GM19025 (cell line): ENCODE data around the gene GUCA2B.

Source experiments
- ATAC-seq: cut with Tn5 transposase; IDR thresholded peaks from one replicate; pipeline ENCODE4 v1.9.1; 2021; ENCODE audit warnings: mild to moderate bottlenecking, low read depth, moderate library complexity; ENCODE audit not compliant: unreplicated experiment

The GUCA2B gene

GRCh38 chr1:42183957-42184268 is 30.7 kb downstream of the GUCA2B start:
- ATAC-seq = no peak

GRCh38 chr1:42184616-42185015 is 31.4 kb downstream of the GUCA2B start:
- no peak for ATAC-seq

GRCh38 chr1:42186152-42186551 is 32.9 kb downstream of the GUCA2B start:
- no peak for ATAC-seq

- no peak for ATAC-seq
Measured at GRCh38 chr1:42189931-42190853, 37.0 kb downstream of the GUCA2B start.

GRCh38 chr1:42191319-42191718 is 38.1 kb downstream of the GUCA2B start:
- ATAC-seq = no peak

- no peak for ATAC-seq
Measured at GRCh38 chr1:42192106-42192505, 38.9 kb downstream of the GUCA2B start.

- no peak for ATAC-seq
Measured at GRCh38 chr1:42195841-42196240, 42.6 kb downstream of the GUCA2B start.

- no peak for ATAC-seq
Measured at GRCh38 chr1:42198251-42198650, 45.0 kb downstream of the GUCA2B start.

GRCh38 chr1:42201986-42202385 is 48.8 kb downstream of the GUCA2B start:
- no peak for ATAC-seq
